Measurements from ENCODE around the gene NAA15. TPM values are rescaled to one million over a fixed set of nuclear protein-coding genes. Genes with fewer than 3 reads are reported as not detected.

The NAA15 gene
- total and polyA plus RNA-seq, 2 of the 8 experiments (the other 6 are each of a cell fraction or from before 2014, with no cell fraction given): 9.7 to 124 TPM

DNA sequence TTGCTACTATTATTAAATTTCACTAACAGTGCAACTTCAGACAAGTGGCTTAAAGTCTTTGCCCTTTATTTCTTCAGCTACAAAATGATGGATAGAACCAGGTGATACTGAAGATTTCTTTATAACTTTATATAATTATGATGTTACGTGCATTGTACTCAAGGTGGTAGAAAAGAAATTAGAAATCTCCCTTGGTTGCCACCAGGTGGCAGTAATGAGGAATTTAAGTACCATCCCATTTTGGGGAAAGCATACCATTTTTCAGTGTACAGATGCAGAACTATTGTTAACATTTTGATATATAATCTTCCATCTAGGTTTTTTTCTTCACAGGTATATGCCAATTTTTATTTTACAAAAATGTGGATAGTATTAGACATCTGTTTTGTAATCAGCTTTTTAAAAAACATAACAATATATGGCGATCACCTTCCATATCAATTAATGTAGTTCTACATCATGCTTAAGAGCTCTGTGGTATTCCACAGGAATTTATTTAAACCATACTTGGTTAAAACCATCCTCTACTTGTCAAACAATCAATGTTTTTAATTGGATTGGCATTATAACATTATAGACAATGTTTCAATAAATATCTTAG is 114.9 kb downstream of the NAA15 start:
- no peak overlapping the region for H3K23ac ChIP-seq (ENCODE audit: insufficient read length)
- TF ChIP-seq SP4 (IDR thresholded peaks at IDR 0.05; ENCODE audit: low read length): no peak
- no peak for TF ChIP-seq EP300 (IDR thresholded peaks at IDR 0.05; ENCODE audit: borderline replicate concordance in 1 of 2, low read depth in 2 of 2, low read length in 2 of 2)
- TF ChIP-seq, protein P1, sequence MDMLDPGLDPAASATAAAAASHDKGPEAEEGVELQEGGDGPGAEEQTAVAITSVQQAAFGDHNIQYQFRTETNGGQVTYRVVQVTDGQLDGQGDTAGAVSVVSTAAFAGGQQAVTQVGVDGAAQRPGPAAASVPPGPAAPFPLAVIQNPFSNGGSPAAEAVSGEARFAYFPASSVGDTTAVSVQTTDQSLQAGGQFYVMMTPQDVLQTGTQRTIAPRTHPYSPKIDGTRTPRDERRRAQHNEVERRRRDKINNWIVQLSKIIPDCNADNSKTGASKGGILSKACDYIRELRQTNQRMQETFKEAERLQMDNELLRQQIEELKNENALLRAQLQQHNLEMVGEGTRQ (IDR thresholded peaks at IDR 0.05; ENCODE audit: low read length): no peak
- TF ChIP-seq, protein P2, sequence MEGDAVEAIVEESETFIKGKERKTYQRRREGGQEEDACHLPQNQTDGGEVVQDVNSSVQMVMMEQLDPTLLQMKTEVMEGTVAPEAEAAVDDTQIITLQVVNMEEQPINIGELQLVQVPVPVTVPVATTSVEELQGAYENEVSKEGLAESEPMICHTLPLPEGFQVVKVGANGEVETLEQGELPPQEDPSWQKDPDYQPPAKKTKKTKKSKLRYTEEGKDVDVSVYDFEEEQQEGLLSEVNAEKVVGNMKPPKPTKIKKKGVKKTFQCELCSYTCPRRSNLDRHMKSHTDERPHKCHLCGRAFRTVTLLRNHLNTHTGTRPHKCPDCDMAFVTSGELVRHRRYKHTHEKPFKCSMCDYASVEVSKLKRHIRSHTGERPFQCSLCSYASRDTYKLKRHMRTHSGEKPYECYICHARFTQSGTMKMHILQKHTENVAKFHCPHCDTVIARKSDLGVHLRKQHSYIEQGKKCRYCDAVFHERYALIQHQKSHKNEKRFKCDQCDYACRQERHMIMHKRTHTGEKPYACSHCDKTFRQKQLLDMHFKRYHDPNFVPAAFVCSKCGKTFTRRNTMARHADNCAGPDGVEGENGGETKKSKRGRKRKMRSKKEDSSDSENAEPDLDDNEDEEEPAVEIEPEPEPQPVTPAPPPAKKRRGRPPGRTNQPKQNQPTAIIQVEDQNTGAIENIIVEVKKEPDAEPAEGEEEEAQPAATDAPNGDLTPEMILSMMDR (IDR thresholded peaks at IDR 0.05; ENCODE audit: control extremely low read depth in 1 of 3, insufficient read depth in 1 of 3, low read depth in 1 of 3, low read length in 3 of 3): peak in 2 of 3 experiments; percentile 53 to 55; a peak in 2 of 4 replicates
- peak; percentile 54 to 57 for TF ChIP-seq RAD21 (IDR thresholded peaks at IDR 0.05 in 1 of 2, conservative IDR thresholded peaks at IDR 0.05 in 1 of 2; ENCODE audit: low read depth in 2 of 2, low read length in 2 of 2)
- TF ChIP-seq, protein P3, sequence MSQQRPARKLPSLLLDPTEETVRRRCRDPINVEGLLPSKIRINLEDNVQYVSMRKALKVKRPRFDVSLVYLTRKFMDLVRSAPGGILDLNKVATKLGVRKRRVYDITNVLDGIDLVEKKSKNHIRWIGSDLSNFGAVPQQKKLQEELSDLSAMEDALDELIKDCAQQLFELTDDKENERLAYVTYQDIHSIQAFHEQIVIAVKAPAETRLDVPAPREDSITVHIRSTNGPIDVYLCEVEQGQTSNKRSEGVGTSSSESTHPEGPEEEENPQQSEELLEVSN (IDR thresholded peaks at IDR 0.05): no peak
- no peak overlapping the region for H3K4ac ChIP-seq (replicated peaks; ENCODE audit: insufficient read length, low read depth, low read length)
- H3K27ac ChIP-seq (ENCODE audit: low read depth, low read length): no peak overlapping the region
- no peak overlapping the region for H3K18ac ChIP-seq (ENCODE audit: extremely low read depth, low read length)
- H3K79me1 ChIP-seq (ENCODE audit: low read depth, low read length): no peaks in the 10 kb centered on the region; the same call in 1 of the 2 replicates
- 90% methylated on average over 2 of the region's 2 CpGs; no CpG with 5 or more reads in 1 of the 2 experiments for WGBS, 2 experiments (ENCODE audit: extremely low coverage in 1 of 2, insufficient coverage in 1 of 2, insufficient read length in 1 of 2, insufficient replicate concordance in 2 of 2, low coverage in 1 of 2, low lambda C conversion rate in 2 of 2, missing lambda C conversion rate in 1 of 2)
- no peak overlapping the region for H3K4me2 ChIP-seq (ENCODE audit: insufficient read depth in 1 of 2, low read depth in 2 of 2, low read length in 2 of 2)
- H4K8ac ChIP-seq (ENCODE audit: extremely low read depth, insufficient read depth, low read length): no peak overlapping the region
- H2BK20ac ChIP-seq (ENCODE audit: low read length): no peak overlapping the region
- peak; percentile 7 for FAIRE-seq
- H3K4me1 ChIP-seq (replicated peaks in 1 of 4; ENCODE audit: control insufficient read depth in 3 of 4, insufficient read depth in 4 of 4, low read length in 3 of 4): no peaks in the 10 kb centered on the region
- ChIA-PET POLR2A (ENCODE audit: partially characterized antibody) (no interaction called here), CTCF (ENCODE audit: partially characterized antibody) (interaction anchor here (0.6 to 3.9 kb wide), 14 partner anchors 9 to 349 kb away, joined by 3 to 14 read pairs (median 4); no protein-coding TSS in a partner anchor)
- no peak overlapping the region for H2BK120ac ChIP-seq (replicated peaks; ENCODE audit: low read depth, low read length)
- H3K36me3 ChIP-seq (ENCODE audit: control insufficient read depth in 2 of 4, insufficient read depth in 4 of 4, low read length in 3 of 4): no peaks in the 10 kb centered on the region
- H3K56ac ChIP-seq (replicated peaks; ENCODE audit: insufficient read length, low read depth, low read length): no peak overlapping the region
- H4K91ac ChIP-seq (replicated peaks; ENCODE audit: insufficient read length, low read length): no peak overlapping the region
- H2BK15ac ChIP-seq (ENCODE audit: low read length): no peak overlapping the region
- no peaks in the 10 kb centered on the region for H3K79me2 ChIP-seq (ENCODE audit: control insufficient read depth in 1 of 2, insufficient read depth in 2 of 2, low read length in 2 of 2)
- H3K23me2 ChIP-seq (ENCODE audit: low read depth, low read length): no peaks in the 10 kb centered on the region
- no peak overlapping the region for H4K5ac ChIP-seq (ENCODE audit: insufficient read length, low read depth, low read length)
- no peaks in the 10 kb centered on the region for H3K27me3 ChIP-seq (replicated peaks in 1 of 4; ENCODE audit: control insufficient read depth in 3 of 4, extremely low read depth in 1 of 4, insufficient read depth in 3 of 4, low read length in 3 of 4)
- no peak overlapping the region for H2AK5ac ChIP-seq (ENCODE audit: low read depth, low read length)
- no peak overlapping the region for H2AFZ ChIP-seq (ENCODE audit: low read length)
- H3K4me3 ChIP-seq (ENCODE audit: extremely low read depth in 1 of 4, insufficient read depth in 2 of 4, low read depth in 3 of 4, low read length in 4 of 4): no peak overlapping the region
- no peak overlapping the region for H2BK5ac ChIP-seq (ENCODE audit: low read depth, low read length)
- no peak for DNase-seq (ENCODE audit: low read depth in 1 of 2, low spot score in 2 of 2)
- peaks cover 0 to 4% of the 10 kb centered on the region in 2 experiments; a peak in 1 of 4 replicates for H3K9me3 ChIP-seq (ENCODE audit: insufficient read depth in 2 of 2, low read depth in 1 of 2, low read length in 1 of 2)
- H2BK12ac ChIP-seq (ENCODE audit: low read depth, low read length): no peak overlapping the region
- H3K9ac ChIP-seq (replicated peaks in 1 of 4; ENCODE audit: extremely low read depth in 1 of 4, low read depth in 3 of 4, low read length in 3 of 4): no peak overlapping the region
- H3K14ac ChIP-seq (ENCODE audit: insufficient read length): no peak overlapping the region
- peaks cover 0 to 1% of the 10 kb centered on the region in 2 experiments for H4K20me1 ChIP-seq (replicated peaks in 1 of 2; ENCODE audit: control insufficient read depth in 1 of 2, insufficient read depth in 2 of 2, low read length in 2 of 2)

All from H1 (cell line).